ENCODE results near the gene CCDC47. TPM values are rescaled to one million over a fixed set of nuclear protein-coding genes. Genes with fewer than 3 reads are reported as not detected.

The CCDC47 gene
- total RNA-seq, 1 experiment from 2014 or later, result 104 TPM

GRCh38 chr17:63698886-63699637 lies 74.3 kb downstream of the CCDC47 start:
- POLR2A ChIA-PET (ENCODE audit: low non-redundant PET), result interaction anchor here (0.6 kb wide), 1 partner anchor 44 kb away, joined by 4 read pairs; no protein-coding TSS in a partner anchor
- TF ChIP-seq CTCF (conservative IDR thresholded peaks at IDR 0.05; ENCODE audit: low read depth, low read length), result no peak
- no peak for TF ChIP-seq EZH2 (IDR thresholded peaks at IDR 0.05; ENCODE audit: borderline replicate concordance, low read depth, low read length, poor library complexity, severe bottlenecking)
- H3K27me3 ChIP-seq (replicated peaks; ENCODE audit: insufficient read depth, low read depth, low read length, poor library complexity), result no peaks in the 10 kb centered on the region
- peak; percentile 77 for DNase-seq (ENCODE audit: low spot score)
- H3K4me3 ChIP-seq (ENCODE audit: low read depth, low read length, poor library complexity, severe bottlenecking), result peak overlapping the region; percentile 76
- H3K4me1 ChIP-seq (ENCODE audit: insufficient read depth, low read length, poor library complexity, severe bottlenecking), result peaks cover 41% of the 10 kb centered on the region
- CTCF ChIA-PET, result interaction anchor here (1.2 kb wide), 1 partner anchor 22 kb away, joined by 3 read pairs; no protein-coding TSS in a partner anchor
- H3K27ac ChIP-seq (ENCODE audit: low read depth, low read length, poor library complexity, severe bottlenecking), result peak overlapping the region; percentile 84
- no TSS peak for BruUV-seq (replicated peaks)
- no peaks in the 10 kb centered on the region for H3K9me3 ChIP-seq (ENCODE audit: low read depth, low read length, poor library complexity, severe bottlenecking)
- intact Hi-C loops (cut with micrococcal nuclease; ENCODE audit: unreplicated experiment), result loop anchor here (5.0 to 10.0 kb wide), 2 partner anchors 77 to 274 kb away; partner anchors contain the start of gene MAP3K3
- peaks cover 7% of the 10 kb centered on the region for H3K36me3 ChIP-seq (ENCODE audit: insufficient read depth, low read length, poor library complexity, severe bottlenecking)

- no peaks in the 10 kb centered on the region for H3K27me3 ChIP-seq (replicated peaks; ENCODE audit: insufficient read depth, low read depth, low read length, poor library complexity)
- POLR2A ChIA-PET (ENCODE audit: low non-redundant PET), result interaction anchor here (0.6 kb wide), 1 partner anchor 44 kb away, joined by 4 read pairs; no protein-coding TSS in a partner anchor
- peak overlapping the region; percentile 84 for H3K27ac ChIP-seq (ENCODE audit: low read depth, low read length, poor library complexity, severe bottlenecking)
- TF ChIP-seq EZH2 (IDR thresholded peaks at IDR 0.05; ENCODE audit: borderline replicate concordance, low read depth, low read length, poor library complexity, severe bottlenecking), result no peak
- no peak for TF ChIP-seq CTCF (conservative IDR thresholded peaks at IDR 0.05; ENCODE audit: low read depth, low read length)
- peaks cover 41% of the 10 kb centered on the region for H3K4me1 ChIP-seq (ENCODE audit: insufficient read depth, low read length, poor library complexity, severe bottlenecking)
- intact Hi-C loops (cut with micrococcal nuclease; ENCODE audit: unreplicated experiment), result loop anchor here (5.0 to 10.0 kb wide), 2 partner anchors 76 to 274 kb away; partner anchors contain the start of gene MAP3K3
- BruUV-seq (replicated peaks), result no TSS peak
- H3K9me3 ChIP-seq (ENCODE audit: low read depth, low read length, poor library complexity, severe bottlenecking), result no peaks in the 10 kb centered on the region
- peak overlapping the region; percentile 76 for H3K4me3 ChIP-seq (ENCODE audit: low read depth, low read length, poor library complexity, severe bottlenecking)
- no peak for DNase-seq (ENCODE audit: low spot score)
- H3K36me3 ChIP-seq (ENCODE audit: insufficient read depth, low read length, poor library complexity, severe bottlenecking), result peaks cover 13% of the 10 kb centered on the region
- CTCF ChIA-PET, result interaction anchor here (1.2 kb wide), 1 partner anchor 22 kb away, joined by 3 read pairs; no protein-coding TSS in a partner anchor
These were observed 75.0 kb downstream of the CCDC47 start for GRCh38 chr17:63698381-63698885.

GRCh38 chr17:63697341-63698286 lies 75.8 kb downstream of the CCDC47 start:
- ChIA-PET POLR2A (ENCODE audit: low non-redundant PET) (no interaction called here), CTCF (interaction anchor here (1.2 kb wide), 1 partner anchor 21 kb away, joined by 3 read pairs; no protein-coding TSS in a partner anchor)
- BruUV-seq (replicated peaks), result TSS peak; percentile 46
- H3K4me3 ChIP-seq (ENCODE audit: low read depth, low read length, poor library complexity, severe bottlenecking), result peak overlapping the region; percentile 76
- intact Hi-C loops (cut with micrococcal nuclease; ENCODE audit: unreplicated experiment), result loop anchor here (5.0 to 10.0 kb wide), 2 partner anchors 75 to 273 kb away; partner anchors contain the start of gene MAP3K3
- peaks cover 41% of the 10 kb centered on the region for H3K4me1 ChIP-seq (ENCODE audit: insufficient read depth, low read length, poor library complexity, severe bottlenecking)
- TF ChIP-seq EZH2 (IDR thresholded peaks at IDR 0.05; ENCODE audit: borderline replicate concordance, low read depth, low read length, poor library complexity, severe bottlenecking) (no peak), CTCF (conservative IDR thresholded peaks at IDR 0.05; ENCODE audit: low read depth, low read length) (peak; percentile 68)
- H3K36me3 ChIP-seq (ENCODE audit: insufficient read depth, low read length, poor library complexity, severe bottlenecking), result peaks cover 13% of the 10 kb centered on the region
- no peaks in the 10 kb centered on the region for H3K9me3 ChIP-seq (ENCODE audit: low read depth, low read length, poor library complexity, severe bottlenecking)
- H3K27ac ChIP-seq (ENCODE audit: low read depth, low read length, poor library complexity, severe bottlenecking), result peak overlapping the region; percentile 84
- DNase-seq (ENCODE audit: low spot score), result peak; percentile 63
- no peaks in the 10 kb centered on the region for H3K27me3 ChIP-seq (replicated peaks; ENCODE audit: insufficient read depth, low read depth, low read length, poor library complexity)

Data from A673 (cell line).